H1 (cell line): Measurements from ENCODE around the gene SPATA31D1. TPM values are rescaled to one million over a fixed set of nuclear protein-coding genes. Genes with fewer than 3 reads are reported as not detected.

Experiments used
- CTCF ChIA-PET: fragments of 300-600 bp; sonication (Branson Sonifier 250); formaldehyde crosslinking; loops from one replicate; lab custom pipeline; 2021; ENCODE audit not compliant: partially characterized antibody; lab: Charles Lee
- POLR2A ChIA-PET: fragments of 300-600 bp; sonication (Branson Sonifier 250); formaldehyde crosslinking; loops from one replicate; lab custom pipeline; 2021; ENCODE audit warnings: inconsistent platforms; ENCODE audit not compliant: partially characterized antibody; lab: Charles Lee
- DNase-seq, 2 experiments: peaks; one replicate each; pipeline versions ENCODE4 v3.0.0 to v3.0.0-alpha.2; 2010 to 2022; ENCODE audit warnings: low spot score in 2 of 2, low read depth in 1 of 2, mixed read lengths in 1 of 2
- FAIRE-seq: peaks from 2 replicates; lab custom pipeline; 2011; peaks lifted over from hg19 to GRCh38; lab: Jason Lieb, UNC
- H2AFZ ChIP-seq: 2 replicates; pipeline ENCODE4 v1.8.1; 2012; ENCODE audit warnings: low read length, inconsistent platforms
- H2AK5ac ChIP-seq: 2 replicates; pipeline ENCODE4 v1.6.1; 2013; ENCODE audit warnings: low read depth, low read length
- H2BK120ac ChIP-seq: replicated peaks from 2 replicates; pipeline ENCODE3; 2013; ENCODE audit warnings: low read depth, low read length, inconsistent platforms
- H2BK12ac ChIP-seq: 2 replicates; pipeline ENCODE4 v1.6.1; 2013; ENCODE audit warnings: low read depth, low read length
- H2BK15ac ChIP-seq: 2 replicates; pipeline ENCODE4 v1.6.1; 2013; ENCODE audit warnings: low read length
- H2BK20ac ChIP-seq: 2 replicates; pipeline ENCODE4 v1.6.1; 2013; ENCODE audit warnings: low read length
- H2BK5ac ChIP-seq: 2 replicates; pipeline ENCODE4 v1.6.1; 2013; ENCODE audit warnings: low read depth, low read length
- H3K14ac ChIP-seq: 2 replicates; pipeline ENCODE4 v1.6.1; 2013; ENCODE audit warnings: inconsistent platforms; ENCODE audit not compliant: insufficient read length
- H3K18ac ChIP-seq: 2 replicates; pipeline ENCODE4 v1.6.1; 2013; ENCODE audit warnings: low read length; ENCODE audit errors: extremely low read depth
- H3K23ac ChIP-seq: 2 replicates; pipeline ENCODE4 v1.6.1; 2013; ENCODE audit warnings: inconsistent platforms; ENCODE audit not compliant: insufficient read length
- H3K23me2 ChIP-seq: 2 replicates; pipeline ENCODE4 v1.6.1; 2013; ENCODE audit warnings: low read depth, low read length
- H3K27ac ChIP-seq: 2 replicates; pipeline ENCODE4 v1.6.1; 2011; ENCODE audit warnings: low read depth, low read length, inconsistent platforms
- H3K27me3 ChIP-seq, 4 experiments: replicated peaks in 1 of 4; 1 replicate in 1 of 4; 2 replicates in 3 of 4; pipeline versions ENCODE4 v1.6.1 to v1.8.1; 2011 to 2013; ENCODE audit warnings: low read length in 3 of 4, mild to moderate bottlenecking in 3 of 4, inconsistent platforms in 2 of 4, mixed read lengths in 2 of 4, moderate library complexity in 1 of 4; ENCODE audit not compliant: control insufficient read depth in 3 of 4, insufficient read depth in 3 of 4; ENCODE audit errors: extremely low read depth in 1 of 4
- H3K36me3 ChIP-seq, 4 experiments: 2 replicates each; pipeline versions ENCODE4 v1.6.1 to v1.8.1; 2011 to 2013; ENCODE audit warnings: mild to moderate bottlenecking in 4 of 4, low read length in 3 of 4, moderate library complexity in 2 of 4, control low read depth in 1 of 4, inconsistent platforms in 1 of 4; ENCODE audit not compliant: insufficient read depth in 4 of 4, control insufficient read depth in 2 of 4
- H3K4ac ChIP-seq: replicated peaks from 2 replicates; pipeline ENCODE3; 2013; ENCODE audit warnings: low read length, low read depth, mixed read lengths, inconsistent platforms; ENCODE audit not compliant: insufficient read length
- H3K4me1 ChIP-seq, 4 experiments: replicated peaks in 1 of 4; 1 replicate in 1 of 4; 2 replicates in 3 of 4; pipeline versions ENCODE4 v1.6.1 to v1.8.1; 2011 to 2013; ENCODE audit warnings: low read length in 3 of 4, inconsistent platforms in 2 of 4, mixed read lengths in 1 of 4; ENCODE audit not compliant: insufficient read depth in 4 of 4, control insufficient read depth in 3 of 4
- H3K4me2 ChIP-seq, 2 experiments: 2 replicates each; pipeline versions ENCODE4 v1.6.1 to v1.8.1; 2011 to 2013; ENCODE audit warnings: low read depth in 2 of 2, low read length in 2 of 2, control low read depth in 1 of 2, inconsistent platforms in 1 of 2, mild to moderate bottlenecking in 1 of 2; ENCODE audit not compliant: insufficient read depth in 1 of 2
- H3K4me3 ChIP-seq, 4 experiments: fragments of 200-600, 300-600 bp in 1 of 4; sonication (generic), shearing (Covaris generic), sonication (Bioruptor Twin) in 1 of 4; 2 replicates each; pipeline versions ENCODE4 v1.5.1 to v1.8.1; 2011 to 2016; ENCODE audit warnings: low read length in 4 of 4, low read depth in 3 of 4, control low read depth in 2 of 4, inconsistent platforms in 2 of 4, mild to moderate bottlenecking in 2 of 4, mixed read lengths in 1 of 4, moderate library complexity in 1 of 4; ENCODE audit not compliant: insufficient read depth in 2 of 4; ENCODE audit errors: extremely low read depth in 1 of 4
- H3K56ac ChIP-seq: replicated peaks from 2 replicates; pipeline ENCODE3; 2013; ENCODE audit warnings: low read depth, mild to moderate bottlenecking, mixed read lengths, low read length, inconsistent platforms; ENCODE audit not compliant: insufficient read length
- H3K79me1 ChIP-seq: 2 replicates; pipeline ENCODE4 v1.6.1; 2013; ENCODE audit warnings: low read depth, low read length, control low read depth
- H3K79me2 ChIP-seq, 2 experiments: 2 replicates each; pipeline versions ENCODE4 v1.6.1 to v1.8.1; 2012 to 2013; ENCODE audit warnings: low read length in 2 of 2, mild to moderate bottlenecking in 2 of 2, inconsistent platforms in 1 of 2; ENCODE audit not compliant: insufficient read depth in 2 of 2, control insufficient read depth in 1 of 2
- H3K9ac ChIP-seq, 4 experiments: replicated peaks in 1 of 4; 1 replicate in 1 of 4; 2 replicates in 3 of 4; pipeline versions ENCODE4 v1.6.1 to v1.8.1; 2011 to 2013; ENCODE audit warnings: low read depth in 3 of 4, low read length in 3 of 4, control low read depth in 2 of 4, mild to moderate bottlenecking in 2 of 4, moderate library complexity in 2 of 4, inconsistent platforms in 1 of 4; ENCODE audit errors: extremely low read depth in 1 of 4
- H3K9me3 ChIP-seq, 2 experiments: 2 replicates each; pipeline versions ENCODE4 v1.6.1 to v1.8.1; 2012 to 2013; ENCODE audit warnings: mild to moderate bottlenecking in 2 of 2, moderate library complexity in 2 of 2, control low read depth in 1 of 2, inconsistent platforms in 1 of 2, low read depth in 1 of 2, low read length in 1 of 2, mixed read lengths in 1 of 2; ENCODE audit not compliant: insufficient read depth in 2 of 2
- H4K20me1 ChIP-seq, 2 experiments: replicated peaks in 1 of 2; 2 replicates each; pipeline versions ENCODE3 to v1.8.1; 2011 to 2013; ENCODE audit warnings: inconsistent platforms in 2 of 2, low read length in 2 of 2, mild to moderate bottlenecking in 1 of 2; ENCODE audit not compliant: insufficient read depth in 2 of 2, control insufficient read depth in 1 of 2
- H4K5ac ChIP-seq: 2 replicates; pipeline ENCODE4 v1.6.1; 2013; ENCODE audit warnings: low read length, low read depth, mixed read lengths, inconsistent platforms; ENCODE audit not compliant: insufficient read length
- H4K8ac ChIP-seq: 2 replicates; pipeline ENCODE4 v1.8.0; 2013; ENCODE audit warnings: mild to moderate bottlenecking, moderate library complexity, low read length, inconsistent platforms; ENCODE audit not compliant: insufficient read depth; ENCODE audit errors: extremely low read depth
- H4K91ac ChIP-seq: replicated peaks from 2 replicates; pipeline ENCODE3; 2013; ENCODE audit warnings: low read length, mixed read lengths, inconsistent platforms; ENCODE audit not compliant: insufficient read length
- BACH1 ChIP-seq: IDR thresholded peaks from 2 replicates; pipeline ENCODE4 v1.6.1; 2012; ENCODE audit warnings: low read length, improper control_type of control experiment
- BCL11A ChIP-seq, 2 experiments: IDR thresholded peaks; one replicate each; pipeline ENCODE4 v1.6.1; 2011; ENCODE audit warnings: low read depth in 2 of 2, low read length in 2 of 2, mild to moderate bottlenecking in 2 of 2
- GTF2F1 ChIP-seq: IDR thresholded peaks from 2 replicates; pipeline ENCODE4 v1.6.1; 2012; ENCODE audit warnings: low read depth, low read length, improper control_type of control experiment, borderline replicate concordance
- POLR2AphosphoS5 ChIP-seq: IDR thresholded peaks from 2 replicates; pipeline ENCODE4 v1.6.1; 2011; ENCODE audit warnings: low read depth, low read length
- RBBP5 ChIP-seq: IDR thresholded peaks from 2 replicates; pipeline ENCODE4 v1.7.1; 2012; ENCODE audit warnings: low read depth, mild to moderate bottlenecking, inconsistent platforms, low read length, moderate library complexity, borderline replicate concordance
- SIN3A ChIP-seq, 2 experiments: IDR thresholded peaks in 1 of 2; conservative IDR thresholded peaks in 1 of 2; 2 replicates each; pipeline ENCODE4 v1.6.1; 2011 to 2012; ENCODE audit warnings: low read length in 2 of 2, improper control_type of control experiment in 1 of 2, low read depth in 1 of 2, mild to moderate bottlenecking in 1 of 2
- WGBS, 2 experiments: shearing (Covaris generic) in 1 of 2; methylation state at CpG; one replicate each; pipeline versions ENCODE4 v1.1.6 to v1.1.7; 2013 to 2015; ENCODE audit warnings: low lambda C conversion rate in 2 of 2, mixed read lengths in 2 of 2, inconsistent platforms in 1 of 2, low coverage in 1 of 2, missing lambda C conversion rate in 1 of 2; ENCODE audit not compliant: insufficient replicate concordance in 2 of 2, insufficient coverage in 1 of 2, insufficient read length in 1 of 2; ENCODE audit errors: extremely low coverage in 1 of 2, missing lambda C conversion rate in 1 of 2; 5-methylcytosine and 5-hydroxymethylcytosine counted together
- polyA plus RNA-seq, 7 experiments: library from polyadenylated mRNA; depleted of rRNA in 3 of 7; stranded (reverse) in 5 of 7; unstranded in 2 of 7; fragments of >200 nt in 5 of 7; fragments of 200-250 nt in 2 of 7; gene quantifications; 1 replicate in 5 of 7; 2 replicates in 1 of 7; 4 replicates in 1 of 7; pipeline versions ENCODE4 v1.2.1 to v1.2.3, GENCODE V29; 2011 to 2013; ENCODE audit warnings: missing spikeins in 2 of 7, mixed read lengths in 2 of 7
- total RNA-seq: library from RNA; stranded (reverse); fragmentation: NEBNext Ultra II Directional; extraction: Animal tissue kit (Norgen Biotek cat#: 25700); gene quantifications from 2 replicates; pipeline ENCODE4 v1.2.1, GENCODE V29; 2021
- TF ChIP-seq, protein P1 (sequence below): IDR thresholded peaks from 2 replicates; pipeline ENCODE4 v1.6.1; 2012; ENCODE audit warnings: inconsistent platforms

Gene SPATA31D1
- total and polyA plus RNA-seq, 2 of the 8 experiments (the other 6 are each of a cell fraction or from before 2014, with no cell fraction given) = not detected

DNA sequence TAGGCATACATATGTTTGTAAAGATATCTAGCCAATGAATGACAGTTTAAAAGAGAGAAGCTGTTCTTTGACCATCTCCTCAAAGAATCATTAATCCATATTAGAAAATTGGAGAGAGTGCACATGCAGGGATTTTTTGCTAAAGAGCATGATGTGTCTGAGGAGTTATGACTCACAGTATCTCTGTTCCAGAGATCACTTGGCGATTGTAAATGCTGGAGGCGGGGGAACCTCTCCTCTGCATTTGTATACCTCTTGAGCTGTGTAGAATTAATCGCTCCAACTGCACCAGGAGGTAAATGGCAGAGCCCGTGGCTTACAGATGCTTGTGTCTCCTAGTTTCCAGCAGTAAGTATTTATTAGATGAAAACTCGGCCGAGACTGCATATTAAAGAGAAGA is 3.6 kb upstream of the SPATA31D1 start:
- no peaks in the 10 kb centered on the region for H4K20me1 ChIP-seq
- H3K4me3 ChIP-seq = no peak overlapping the region
- no peak for FAIRE-seq
- H3K23me2 ChIP-seq = no peaks in the 10 kb centered on the region
- H2BK120ac ChIP-seq = no peak overlapping the region
- H3K79me1 ChIP-seq = no peaks in the 10 kb centered on the region
- no peak overlapping the region for H3K18ac ChIP-seq
- no peak overlapping the region for H3K27ac ChIP-seq
- H3K36me3 ChIP-seq = no peaks in the 10 kb centered on the region
- CTCF ChIA-PET = no interaction called here
- H3K4ac ChIP-seq = no peak overlapping the region
- POLR2A ChIA-PET = no interaction called here
- H3K27me3 ChIP-seq = no peaks in the 10 kb centered on the region
- no peak overlapping the region for H2AFZ ChIP-seq
- TF ChIP-seq SIN3A (conservative IDR thresholded peaks at IDR 0.05 in 1 of 2, IDR thresholded peaks at IDR 0.05 in 1 of 2; ENCODE audit: low read depth in 1 of 2, low read length in 2 of 2) (no peak), POLR2AphosphoS5 (no peak), BACH1 (no peak), RBBP5 (no peak), GTF2F1 (no peak), BCL11A (IDR thresholded peaks at IDR 0.05; ENCODE audit: low read depth in 2 of 2, low read length in 2 of 2) (no peak)
- TF ChIP-seq, protein P1, sequence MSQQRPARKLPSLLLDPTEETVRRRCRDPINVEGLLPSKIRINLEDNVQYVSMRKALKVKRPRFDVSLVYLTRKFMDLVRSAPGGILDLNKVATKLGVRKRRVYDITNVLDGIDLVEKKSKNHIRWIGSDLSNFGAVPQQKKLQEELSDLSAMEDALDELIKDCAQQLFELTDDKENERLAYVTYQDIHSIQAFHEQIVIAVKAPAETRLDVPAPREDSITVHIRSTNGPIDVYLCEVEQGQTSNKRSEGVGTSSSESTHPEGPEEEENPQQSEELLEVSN = no peak
- TF ChIP-seq, all 59 proteins: peak for 0
- Histone ChIP-seq H3K14ac (no peak overlapping the region), H3K56ac (no peak overlapping the region), H4K8ac (no peak overlapping the region), H2BK20ac (no peak overlapping the region), H3K79me2 (no peaks in the 10 kb centered on the region), H4K5ac (no peak overlapping the region), H2AK5ac (no peak overlapping the region), H3K9me3 (no peaks in the 10 kb centered on the region), H4K91ac (no peak overlapping the region), H2BK5ac (no peak overlapping the region), H3K4me2 (no peak overlapping the region), H2BK15ac (no peak overlapping the region), H3K9ac (no peak overlapping the region), H2BK12ac (no peak overlapping the region), H3K4me1 (no peaks in the 10 kb centered on the region), H3K23ac (no peak overlapping the region)
- no peak for DNase-seq
- WGBS, 2 experiments = 85% methylated on average over 6 of the region's 6 CpGs; no CpG with 5 or more reads in 1 of the 2 experiments
